HG03103 (cell line): ENCODE results near the gene POU2F1.

Experiments
- ATAC-seq: cut with Tn5 transposase; IDR thresholded peaks from one replicate; pipeline ENCODE4 v1.9.1; 2021; ENCODE audit warnings: low read depth; ENCODE audit not compliant: unreplicated experiment

POU2F1 gene

GRCh38 chr1:167266965-167267364, 46.3 kb downstream of the POU2F1 start:
- no peak for ATAC-seq

GRCh38 chr1:167268347-167268787, 47.7 kb downstream of the POU2F1 start:
- no peak for ATAC-seq

GRCh38 chr1:167270349-167271092, 49.8 kb downstream of the POU2F1 start:
- ATAC-seq = no peak

GRCh38 chr1:167272369-167272957, 51.8 kb downstream of the POU2F1 start:
- ATAC-seq = no peak

- ATAC-seq = no peak
Measured at GRCh38 chr1:167273027-167273800, 52.5 kb downstream of the POU2F1 start.

GRCh38 chr1:167274061-167274460, 53.4 kb downstream of the POU2F1 start:
- ATAC-seq = no peak

GRCh38 chr1:167276969-167277368, 56.3 kb downstream of the POU2F1 start:
- ATAC-seq = peak; percentile 91

GRCh38 chr1:167278497-167278896, 57.8 kb downstream of the POU2F1 start:
- no peak for ATAC-seq

- ATAC-seq = no peak
Measured at GRCh38 chr1:167280912-167281311, 60.2 kb downstream of the POU2F1 start.

GRCh38 chr1:167288390-167289074, 67.8 kb downstream of the POU2F1 start:
- no peak for ATAC-seq

GRCh38 chr1:167289075-167289442, 68.4 kb downstream of the POU2F1 start:
- no peak for ATAC-seq

- no peak for ATAC-seq
Measured at GRCh38 chr1:167289966-167290365, 69.3 kb downstream of the POU2F1 start.

GRCh38 chr1:167291539-167292185, 71.0 kb downstream of the POU2F1 start:
- ATAC-seq = no peak

- ATAC-seq = no peak
Measured at GRCh38 chr1:167292216-167292615, 71.5 kb downstream of the POU2F1 start.

GRCh38 chr1:167293057-167293456, 72.4 kb downstream of the POU2F1 start:
- no peak for ATAC-seq

- no peak for ATAC-seq
Measured at GRCh38 chr1:167294528-167294927, 73.8 kb downstream of the POU2F1 start.

- no peak for ATAC-seq
Measured at GRCh38 chr1:167297222-167298214, 76.8 kb downstream of the POU2F1 start.

- no peak for ATAC-seq
Measured at GRCh38 chr1:167298325-167298724, 77.6 kb downstream of the POU2F1 start.

GRCh38 chr1:167301355-167301754, 80.7 kb downstream of the POU2F1 start:
- no peak for ATAC-seq
